ENCODE measurements around the gene RFNG.

Gene RFNG

DNA sequence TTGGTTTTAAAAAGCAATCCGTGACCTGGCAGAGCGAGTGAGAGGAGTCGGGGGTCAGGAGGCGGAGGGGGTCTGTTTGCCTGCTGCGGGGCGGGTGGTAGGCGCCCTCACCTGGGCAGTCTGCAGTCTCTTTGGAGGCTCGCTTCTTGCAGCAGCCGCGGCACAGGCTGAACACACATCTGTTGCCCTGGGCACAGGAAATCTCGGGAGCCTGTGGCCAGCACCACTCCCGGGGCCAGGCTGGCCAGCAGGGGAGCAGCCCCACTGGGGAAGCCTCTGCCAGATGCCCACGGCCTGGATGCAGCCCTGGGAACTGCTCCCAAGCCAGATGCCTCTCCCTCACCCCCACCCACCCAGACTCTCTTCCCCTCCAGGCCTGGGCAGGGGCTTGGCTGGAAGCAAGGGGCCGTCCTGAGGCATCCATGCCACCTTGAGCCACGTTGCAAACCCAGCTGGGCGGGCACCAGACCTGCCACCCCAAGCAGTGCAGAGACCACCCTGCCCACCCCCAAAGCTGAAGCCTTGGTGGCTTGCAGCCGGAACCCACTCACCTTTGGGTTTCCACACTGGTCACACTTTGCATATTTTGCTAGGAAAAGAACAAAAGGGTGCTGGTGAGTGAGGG lies 6.7 kb upstream of the RFNG start:
- no peak for DNase-seq (ENCODE audit: low spot score)

DNA sequence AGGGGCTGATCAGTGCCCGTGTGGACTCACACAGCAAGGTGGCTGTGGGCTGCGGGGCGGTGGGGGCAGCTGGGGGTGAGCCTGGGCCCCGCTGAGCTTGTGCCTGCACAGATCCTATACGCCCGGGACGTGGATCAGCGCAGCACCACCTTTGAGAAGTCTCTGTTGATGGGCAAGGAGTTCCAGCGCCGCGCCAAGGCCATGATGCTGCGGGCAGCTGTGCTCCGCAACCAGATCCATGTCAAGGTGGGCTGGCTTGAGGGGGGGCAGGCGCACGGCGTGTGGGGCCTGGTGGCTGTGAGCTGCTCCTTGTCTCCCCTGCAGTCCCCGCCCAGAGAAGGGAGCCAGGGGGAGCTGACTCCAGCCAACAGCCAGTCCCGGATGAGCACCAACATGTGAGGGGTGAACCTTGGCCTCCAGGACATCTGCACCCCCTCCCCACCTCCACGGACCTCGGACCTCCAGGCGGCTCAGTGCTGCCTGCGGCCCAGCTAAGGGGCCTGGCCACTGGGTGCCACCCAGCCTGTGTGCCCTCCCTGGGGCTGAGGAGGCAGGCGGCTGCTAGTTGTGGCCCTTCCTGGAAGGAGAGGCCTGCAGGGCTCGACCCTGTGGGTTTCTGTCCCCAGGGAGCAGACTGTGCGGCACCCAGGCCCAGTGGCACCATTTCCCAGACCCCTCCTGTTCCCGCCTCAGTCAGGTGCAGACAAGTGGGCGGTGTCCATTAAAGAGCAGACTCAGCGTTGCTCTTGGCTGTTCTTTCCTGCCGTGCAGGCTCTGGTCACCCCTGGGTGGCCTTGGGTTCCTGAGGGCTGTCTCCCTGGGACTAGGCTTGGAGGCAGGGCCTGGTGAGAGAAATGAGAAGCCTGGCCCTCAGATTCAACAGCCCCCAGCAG lies 5.4 kb upstream of the RFNG start:
- no peak for DNase-seq (ENCODE audit: low spot score)

DNA sequence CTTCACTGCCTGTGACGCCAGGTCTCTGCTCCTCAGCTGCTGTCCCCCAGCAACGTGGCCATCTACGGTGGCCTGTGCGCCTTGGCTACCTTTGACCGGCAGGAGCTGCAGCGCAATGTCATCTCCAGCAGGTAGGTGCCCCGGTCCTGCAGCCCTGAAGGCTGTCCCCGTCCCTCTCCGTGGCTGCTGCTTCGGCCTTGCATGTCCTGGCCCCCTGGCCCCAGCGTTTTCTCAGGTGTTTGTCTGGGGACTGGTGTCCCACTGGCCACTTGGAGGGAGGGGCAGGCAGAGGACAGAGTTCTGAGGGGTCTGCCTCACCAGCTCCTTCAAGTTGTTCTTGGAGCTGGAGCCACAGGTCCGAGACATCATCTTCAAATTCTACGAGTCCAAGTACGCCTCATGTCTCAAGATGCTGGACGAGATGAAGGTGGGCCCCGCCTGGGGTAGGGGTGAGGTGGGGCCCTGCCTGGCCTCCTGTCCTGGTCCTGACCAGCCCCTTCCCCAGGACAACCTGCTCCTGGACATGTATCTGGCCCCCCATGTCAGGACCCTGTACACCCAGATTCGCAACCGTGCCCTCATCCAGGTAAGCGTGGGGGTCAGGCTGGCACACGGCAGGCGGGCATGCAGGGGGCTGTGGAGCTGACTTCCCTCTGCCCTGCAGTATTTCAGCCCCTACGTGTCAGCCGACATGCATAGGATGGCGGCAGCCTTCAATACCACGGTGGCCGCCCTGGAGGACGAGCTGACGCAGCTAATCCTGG lies 4.5 kb upstream of the RFNG start:
- no peak for DNase-seq (ENCODE audit: low spot score)

DNA sequence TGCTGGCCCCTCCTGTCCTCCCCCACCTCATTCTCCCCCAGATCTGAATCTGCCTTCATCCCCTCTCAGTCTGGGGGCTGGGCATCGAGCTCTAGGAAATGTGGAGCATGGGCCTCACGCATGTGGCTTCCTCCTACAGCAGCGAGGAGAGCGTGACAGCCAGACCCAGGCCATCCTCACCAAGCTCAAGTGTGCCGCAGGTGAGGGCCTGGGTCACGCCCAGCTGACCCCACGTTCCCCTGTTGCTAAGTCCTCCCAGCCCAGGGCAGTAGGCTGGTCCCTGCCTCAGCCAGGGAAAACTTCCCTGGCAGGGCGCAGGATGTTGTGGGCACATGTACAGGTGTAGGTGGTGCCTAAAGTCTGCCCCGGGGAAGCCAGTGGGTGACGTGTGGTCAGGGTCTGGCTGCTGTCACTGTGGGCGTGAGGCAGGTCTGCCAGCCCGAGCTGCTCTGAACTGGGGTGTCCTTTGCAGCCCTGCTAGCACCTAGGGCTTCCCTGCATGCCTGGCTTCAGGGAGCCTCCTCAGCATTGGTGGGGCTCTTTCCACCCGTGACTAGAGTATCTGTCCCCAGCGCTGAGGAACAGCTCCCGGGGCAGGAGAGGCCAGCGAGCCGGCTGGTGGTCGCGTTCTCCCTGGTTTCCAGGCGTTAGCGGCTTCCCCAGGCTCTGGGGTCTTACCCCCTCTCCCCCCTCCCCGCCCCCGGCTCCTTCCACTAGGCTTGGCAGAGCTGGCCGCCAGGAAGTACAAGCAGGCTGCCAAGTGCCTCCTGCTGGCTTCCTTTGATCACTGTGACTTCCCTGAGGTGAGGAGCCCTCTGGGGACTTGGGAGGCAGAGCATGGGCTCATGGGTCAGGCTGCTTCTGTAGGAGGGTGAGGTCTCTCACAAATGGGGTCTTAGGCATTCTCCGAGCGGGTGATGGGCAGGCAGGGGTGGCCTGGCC lies 3.7 kb upstream of the RFNG start:
- no peak for DNase-seq (ENCODE audit: low spot score)

DNA sequence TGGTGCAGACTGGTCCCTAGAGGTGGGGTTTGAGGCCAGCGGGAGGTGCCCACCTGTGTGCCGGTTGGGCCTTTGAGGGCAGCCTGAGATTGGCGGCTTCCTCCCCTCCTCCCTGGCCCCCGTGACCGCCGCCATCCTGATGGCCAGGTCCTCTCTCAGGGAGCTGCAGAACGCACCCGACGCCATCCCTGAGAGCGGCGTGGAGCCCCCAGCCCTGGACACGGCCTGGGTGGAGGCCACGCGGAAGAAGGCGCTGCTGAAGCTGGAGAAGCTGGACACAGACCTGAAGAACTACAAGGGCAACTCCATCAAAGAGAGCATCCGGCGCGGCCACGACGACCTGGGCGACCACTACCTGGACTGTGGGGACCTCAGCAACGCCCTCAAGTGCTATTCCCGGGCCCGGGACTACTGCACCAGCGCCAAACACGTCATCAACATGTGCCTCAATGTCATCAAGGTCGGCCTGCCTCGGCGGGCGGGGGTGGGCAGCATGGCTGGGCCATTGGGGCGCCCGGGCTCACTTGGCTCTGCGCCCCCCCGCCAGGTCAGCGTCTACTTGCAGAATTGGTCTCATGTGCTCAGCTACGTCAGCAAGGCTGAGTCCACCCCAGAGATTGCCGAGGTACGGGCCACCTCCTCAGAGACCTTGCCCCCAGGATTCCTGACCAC lies 2.9 kb upstream of the RFNG start:
- no peak for DNase-seq (ENCODE audit: low spot score)

DNA sequence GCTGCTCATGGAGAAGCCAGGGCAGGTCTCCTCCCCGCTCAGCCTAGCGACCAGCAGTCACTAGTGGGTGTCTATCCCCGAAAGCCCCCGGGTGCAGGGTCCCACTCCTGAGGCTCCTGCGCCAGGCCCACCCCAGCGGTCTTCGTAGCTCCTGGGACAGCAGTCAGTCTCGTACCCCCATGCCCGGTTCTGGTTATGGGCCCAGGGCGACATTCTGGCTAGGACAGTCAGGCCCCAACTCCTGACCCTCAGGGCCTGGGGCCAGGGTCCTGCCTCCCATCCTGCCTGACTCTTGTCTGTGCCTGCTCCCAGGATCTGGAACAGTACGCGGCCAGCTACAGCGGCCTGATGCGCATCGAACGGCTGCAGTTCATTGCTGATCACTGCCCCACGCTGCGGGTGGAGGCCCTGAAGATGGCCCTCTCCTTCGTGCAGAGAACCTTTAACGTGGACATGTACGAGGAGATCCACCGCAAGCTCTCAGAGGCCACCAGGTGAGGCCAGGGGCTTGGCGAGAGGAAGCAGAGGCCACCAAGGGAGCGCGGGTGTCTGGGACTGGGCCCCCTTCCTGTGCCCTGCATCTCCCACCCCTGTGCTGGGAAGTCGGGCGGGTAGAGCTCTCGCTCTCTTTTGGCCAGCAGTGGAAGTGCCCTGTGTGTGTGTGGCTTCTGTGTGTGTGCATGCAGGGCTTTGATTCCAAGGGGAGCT lies 2.1 kb upstream of the RFNG start:
- no peak for DNase-seq (ENCODE audit: low spot score)

DNA sequence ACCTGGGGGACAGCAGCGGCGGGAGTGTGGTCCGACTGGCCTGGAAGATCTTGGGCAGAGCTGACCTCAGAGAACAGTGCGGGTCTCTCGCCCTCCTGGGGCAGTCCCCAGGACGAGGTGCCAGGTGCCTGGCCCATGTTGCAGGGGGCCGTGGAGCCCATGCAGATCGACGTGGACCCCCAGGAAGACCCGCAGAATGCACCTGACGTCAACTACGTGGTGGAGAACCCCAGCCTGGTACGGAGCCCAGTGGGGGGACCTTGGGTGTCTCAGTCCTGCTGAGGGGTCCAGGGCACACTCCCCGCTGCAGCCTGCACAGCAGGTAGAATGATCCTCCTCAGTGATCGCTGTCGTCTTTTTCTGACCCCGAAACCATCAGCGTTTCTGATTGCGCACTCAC lies 1.5 kb upstream of the RFNG start:
- DNase-seq (ENCODE audit: low spot score): no peak

DNA sequence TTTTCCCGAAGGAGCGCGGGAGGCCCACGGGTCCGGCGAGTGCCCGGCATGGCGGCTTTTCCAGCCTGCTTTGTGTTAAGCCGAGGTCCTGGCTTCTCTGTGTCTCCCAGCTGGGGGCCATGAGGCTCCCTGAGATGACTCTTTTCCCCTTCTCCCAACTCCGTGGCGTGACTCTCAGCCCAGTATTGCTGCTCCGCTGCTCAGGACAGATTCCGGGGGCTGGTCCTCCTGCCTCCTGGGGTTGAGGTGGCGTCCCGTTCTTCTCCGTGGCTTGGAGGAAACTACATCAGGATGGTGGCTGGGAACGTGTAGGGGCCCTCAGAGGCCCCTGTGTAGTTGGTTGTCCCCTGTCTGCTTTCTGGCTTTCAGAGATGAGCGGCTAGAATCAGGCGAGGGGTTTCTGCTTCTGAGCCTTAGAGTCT lies 1.0 kb upstream of the RFNG start:
- DNase-seq (ENCODE audit: low spot score): no peak

DNA sequence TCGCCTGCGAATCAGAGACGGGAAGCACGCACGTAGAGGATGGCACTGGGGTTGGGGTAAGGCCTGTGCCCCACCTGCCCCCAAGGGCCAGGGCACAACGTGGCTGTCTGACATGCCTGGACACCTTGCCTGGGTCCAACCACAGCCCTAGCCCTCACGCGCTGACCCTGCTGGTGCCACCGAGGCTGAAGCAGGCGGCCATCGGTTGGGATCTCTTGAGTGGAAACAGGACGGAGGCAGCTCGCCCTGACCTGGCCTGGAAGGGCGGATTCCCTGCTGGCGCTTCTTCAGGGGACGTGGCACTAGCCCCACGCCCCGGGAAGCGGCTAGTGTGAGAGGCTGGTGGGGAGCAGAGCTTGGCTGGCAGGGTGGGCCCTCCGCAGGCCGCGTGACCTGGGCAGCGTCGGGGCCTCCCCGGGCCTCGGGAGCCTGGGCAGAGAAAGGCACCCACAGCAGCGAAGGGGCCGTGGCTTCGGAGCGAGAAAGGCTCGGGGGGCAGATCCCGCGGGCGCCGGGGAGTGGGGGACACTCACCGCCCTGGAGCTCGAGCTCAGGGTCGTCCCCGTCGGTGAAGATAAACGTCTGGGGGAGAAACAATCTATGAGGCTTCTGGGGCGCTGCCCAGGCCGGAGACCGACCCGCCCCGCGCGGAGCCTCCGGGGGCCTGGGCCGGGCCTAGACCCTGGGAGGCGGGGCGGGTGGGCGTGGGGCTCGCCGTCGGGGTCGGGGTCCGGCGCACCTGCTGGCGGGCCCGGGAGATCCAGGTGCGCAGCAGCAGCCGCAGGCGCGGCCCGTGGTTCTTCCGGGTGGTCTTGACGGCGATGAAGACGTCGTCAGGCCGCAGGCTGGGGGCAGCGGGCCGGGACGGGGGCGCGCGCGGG lies 610 bp downstream of the RFNG start:
- DNase-seq (ENCODE audit: low spot score): no peak

DNA sequence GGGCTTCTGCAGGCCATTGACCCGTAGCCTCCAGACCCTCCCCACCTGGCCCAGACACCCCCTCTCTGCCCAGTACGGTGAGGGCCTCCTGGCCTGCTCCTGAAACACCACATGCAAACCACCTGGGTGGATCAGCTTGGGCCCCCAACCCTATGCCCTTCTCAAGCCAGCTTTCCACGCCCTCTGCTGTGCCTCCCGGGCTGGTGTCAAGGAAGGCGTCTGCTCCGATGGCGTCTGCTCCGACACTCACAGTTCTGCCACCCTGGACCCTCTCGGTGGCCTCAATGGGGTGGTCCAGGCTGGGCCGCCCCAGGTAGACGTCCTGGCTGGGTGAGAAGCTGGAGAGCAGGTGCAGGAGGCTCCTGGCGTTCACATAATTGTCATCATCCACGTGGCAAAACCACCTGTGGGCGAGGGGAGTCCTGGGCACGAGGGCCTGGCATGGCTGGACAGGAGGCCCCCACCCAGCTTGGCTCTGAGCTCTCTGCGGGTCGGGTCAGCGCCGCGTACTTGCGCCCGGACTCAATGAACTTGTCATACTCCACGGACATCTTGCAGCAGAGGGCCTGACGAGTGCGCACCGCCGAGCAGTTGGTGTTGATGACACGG lies 1.4 kb downstream of the RFNG start:
- DNase-seq (ENCODE audit: low spot score): no peak

DNA sequence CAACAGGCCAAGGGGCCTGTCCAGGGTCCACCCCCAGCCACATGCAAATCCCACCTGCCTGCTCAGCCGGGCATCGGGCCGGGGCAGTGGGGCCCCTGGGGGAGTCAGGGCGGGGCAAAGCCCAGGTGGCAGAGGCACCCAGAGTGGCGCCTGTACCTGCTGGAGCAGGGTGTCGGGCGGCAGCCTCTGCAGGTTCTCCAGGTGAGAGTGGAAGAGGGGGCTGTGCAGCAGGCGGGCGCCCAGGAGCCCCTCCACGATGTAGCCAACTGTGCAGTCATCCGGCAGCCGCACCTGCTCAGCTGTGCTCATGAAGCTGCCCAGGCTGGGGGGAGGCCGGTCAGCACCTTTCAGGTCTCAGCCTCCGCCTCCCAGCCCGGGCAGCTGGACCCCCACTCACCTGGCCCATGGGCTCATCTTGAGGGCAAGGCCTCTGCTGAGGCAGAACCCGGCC lies 2.1 kb downstream of the RFNG start:
- no peak for DNase-seq (ENCODE audit: low spot score)

DNA sequence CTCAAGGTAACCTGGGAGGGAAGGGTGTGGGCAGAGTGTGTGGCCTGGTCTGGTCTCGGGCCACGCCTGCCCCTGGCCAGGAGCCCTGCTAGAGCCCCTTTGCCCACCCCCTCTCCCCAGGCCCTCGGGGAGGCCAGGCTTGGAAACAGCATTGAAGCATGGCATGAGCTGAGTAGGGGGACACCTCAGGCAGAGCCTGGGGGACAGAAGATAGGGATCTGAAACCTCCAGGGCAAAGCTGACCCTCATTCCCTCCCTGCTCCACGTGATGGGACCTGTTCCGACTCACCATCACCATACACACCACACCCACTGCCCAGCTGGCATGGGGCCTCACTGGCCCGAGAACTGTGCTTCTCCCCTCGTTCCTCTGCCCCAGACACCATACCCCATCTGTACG lies 2.5 kb downstream of the RFNG start:
- DNase-seq (ENCODE audit: low spot score): no peak

DNA sequence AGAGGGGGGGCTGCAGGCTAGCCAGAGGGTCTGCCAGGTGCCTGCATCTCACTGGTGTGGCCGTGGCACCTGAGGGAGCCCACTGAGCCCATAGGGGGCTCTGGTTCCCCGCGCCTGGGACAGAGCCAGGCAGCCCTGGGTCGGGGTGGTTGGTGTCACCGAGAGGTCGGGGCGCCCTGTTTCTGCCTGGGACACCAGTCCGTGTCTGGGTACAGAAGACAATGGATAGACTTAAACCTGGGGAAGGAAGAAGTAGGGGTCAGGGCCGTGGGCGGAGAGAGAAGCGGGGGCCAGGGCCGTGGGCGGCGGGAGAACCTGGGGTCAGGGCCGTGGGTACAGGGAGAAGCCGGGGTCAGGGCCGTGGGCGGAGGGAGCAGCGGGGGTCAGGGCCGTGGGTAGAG lies 3.0 kb downstream of the RFNG start:
- no peak for DNase-seq (ENCODE audit: low spot score)

DNA sequence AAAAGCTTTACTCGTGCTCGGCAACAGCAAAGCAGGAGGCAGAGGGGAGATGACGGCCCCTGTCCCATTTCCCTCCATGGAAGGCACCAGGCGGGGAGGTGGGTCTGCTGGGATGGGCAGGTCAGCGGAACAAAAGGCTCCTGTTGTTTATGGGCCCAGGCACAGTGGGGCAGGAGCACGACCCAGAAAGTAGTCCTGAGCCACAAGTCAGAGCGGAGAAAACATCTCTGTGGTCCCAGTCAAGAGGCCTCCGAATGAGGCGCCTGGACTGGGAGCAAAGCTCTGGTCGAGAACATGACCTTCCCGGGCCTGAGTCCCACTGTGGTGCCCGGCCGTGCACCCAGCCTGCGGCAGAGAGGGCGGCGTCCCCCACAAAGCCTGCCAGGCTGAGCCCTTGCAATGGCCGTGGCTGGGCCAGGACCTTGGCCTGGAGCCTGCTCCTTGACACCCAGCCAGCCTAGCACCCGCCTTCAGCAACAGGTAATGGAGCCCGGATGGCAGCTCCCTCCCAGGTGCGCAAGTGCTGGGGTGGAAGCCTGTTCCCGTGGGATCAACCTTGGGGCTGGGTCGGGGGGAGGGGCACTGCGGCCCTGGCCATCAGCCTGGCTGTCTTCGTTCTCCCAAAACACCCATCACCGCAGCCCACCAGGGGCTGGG lies 3.6 kb downstream of the RFNG start:
- DNase-seq (ENCODE audit: low spot score): no peak

DNA sequence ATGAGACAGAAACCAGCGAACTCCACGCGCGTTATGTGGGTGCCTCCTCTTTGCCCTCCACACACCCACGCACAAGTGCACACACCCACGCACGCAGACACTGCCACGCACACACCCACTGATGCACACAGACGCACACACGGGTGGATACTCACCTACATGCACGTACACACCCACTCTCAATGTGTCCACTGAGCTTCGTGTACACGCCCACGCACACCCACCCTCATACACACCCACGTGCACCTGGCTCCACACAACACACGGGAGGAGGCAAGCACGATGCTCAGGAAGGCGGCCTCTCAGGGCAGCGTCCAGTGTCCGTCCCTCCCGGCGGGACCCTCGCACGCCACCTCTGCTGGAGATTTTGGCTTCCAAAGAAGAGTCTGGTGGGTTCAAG lies 4.2 kb downstream of the RFNG start:
- no peak for DNase-seq (ENCODE audit: low spot score)

DNA sequence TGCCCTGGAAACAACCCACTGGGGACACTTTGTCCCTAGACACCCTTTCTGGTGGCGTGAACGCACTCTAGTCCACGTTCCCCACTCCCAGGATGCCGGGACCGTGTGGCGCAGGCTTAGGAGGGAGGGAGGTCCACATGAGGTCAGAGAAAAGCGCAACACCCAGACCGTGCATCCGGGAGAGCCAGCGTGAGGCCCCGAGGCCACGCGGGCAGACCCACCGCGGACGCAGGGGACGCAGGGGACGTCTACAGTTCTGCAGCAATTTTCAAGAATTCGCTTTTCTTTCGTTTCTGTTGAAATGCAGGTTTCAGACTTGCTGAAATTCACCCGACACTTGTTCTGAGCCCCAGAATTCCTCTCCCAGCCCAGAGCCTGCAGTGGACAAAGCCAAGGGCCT lies 4.7 kb downstream of the RFNG start:
- DNase-seq (ENCODE audit: low spot score): no peak

DNA sequence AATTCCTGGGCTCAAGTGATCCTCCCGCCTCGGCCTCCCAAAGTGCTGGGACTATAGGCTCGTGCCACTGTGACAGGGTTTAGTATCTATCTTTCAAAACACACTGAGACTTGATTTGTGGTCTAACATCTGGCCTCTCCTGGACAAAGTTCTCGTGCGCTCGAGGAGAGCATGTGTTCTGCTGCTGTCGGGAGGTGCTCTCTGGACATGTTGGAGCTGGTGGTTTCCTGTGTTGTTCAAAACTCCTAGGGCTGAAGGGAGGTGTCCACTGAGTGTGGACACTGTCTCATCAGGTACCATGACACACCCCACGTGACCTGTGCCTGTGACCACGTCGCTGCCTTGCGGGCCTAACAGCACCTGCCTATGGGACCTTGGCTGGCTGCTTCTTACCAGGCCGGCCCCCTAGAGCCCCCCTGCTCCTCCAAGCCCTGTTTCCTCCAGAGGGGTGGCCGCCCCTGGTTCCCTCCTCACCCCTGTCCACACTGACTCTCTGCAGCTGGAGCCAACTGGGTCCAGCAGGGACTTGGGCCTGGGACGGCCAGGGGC lies 5.6 kb downstream of the RFNG start:
- no peak for DNase-seq (ENCODE audit: low spot score)

DNA sequence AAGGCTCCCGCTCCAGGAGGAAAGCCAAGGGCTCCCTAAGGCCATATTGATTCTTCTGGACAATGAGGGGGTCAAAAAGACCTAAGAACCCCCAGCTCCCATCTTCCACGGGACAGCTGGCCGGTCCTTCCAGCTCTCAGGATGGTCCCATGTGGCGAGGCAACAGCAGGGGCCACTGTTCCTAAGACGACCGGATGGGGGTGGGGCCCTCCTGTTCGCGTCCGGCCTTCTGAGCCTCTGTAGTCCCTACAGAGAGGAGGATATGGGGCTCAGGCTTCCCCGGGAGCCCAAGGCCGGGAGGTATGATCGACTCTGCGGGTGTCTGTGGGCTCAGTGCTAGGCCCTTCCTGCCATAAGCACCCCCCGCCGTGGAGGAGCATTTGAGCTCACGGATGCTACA lies 8.1 kb downstream of the RFNG start:
- no peak for DNase-seq (ENCODE audit: low spot score)

Data from kidney capillary endothelial cell (primary cell).